VCaP (cell line): Measurements from ENCODE around the gene NECAB2.

Source experiments
- H3K27ac ChIP-seq: fragments of 450-650 bp; 2 replicates; pipeline ENCODE4 v1.5.1; 2017
- TF ChIP-seq, protein P1 (sequence below): fragments of 450-650 bp; conservative IDR thresholded peaks from 2 replicates; pipeline ENCODE4 v1.5.1; 2017; ENCODE audit warnings: mild to moderate bottlenecking, moderate library complexity

The NECAB2 gene

DNA sequence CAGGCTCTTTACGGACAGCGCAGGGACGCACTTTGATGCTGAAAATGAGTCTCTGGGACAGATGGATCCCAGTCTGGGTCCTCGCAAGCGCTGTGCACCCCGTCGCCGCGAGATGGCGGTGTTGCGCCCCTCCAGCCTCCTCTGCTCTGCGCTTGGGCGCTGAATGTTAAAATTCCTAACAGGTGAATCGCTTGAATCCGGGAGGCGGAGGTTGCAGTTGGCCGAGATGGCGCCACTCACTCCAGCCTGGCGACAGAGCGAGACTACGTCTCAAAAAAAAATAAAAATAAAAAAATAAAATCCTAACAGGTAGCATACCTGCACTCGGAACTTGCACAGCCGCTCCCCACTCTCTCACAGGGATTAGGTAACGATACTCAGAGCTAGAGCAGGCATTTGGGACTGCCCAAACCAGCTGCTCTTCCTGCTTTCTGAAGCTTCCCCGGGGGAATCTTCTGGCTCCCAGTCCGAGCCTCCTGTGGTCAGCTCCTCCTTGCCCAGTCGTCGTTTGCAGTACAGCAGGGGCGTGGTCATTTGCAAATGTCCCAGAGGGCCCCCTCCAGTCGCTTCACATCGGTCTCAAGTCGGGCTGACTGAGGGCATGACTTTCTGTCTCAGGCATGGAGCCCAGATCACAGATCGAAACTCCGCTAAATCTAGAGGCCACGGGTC lies 41.2 kb upstream of the NECAB2 start:
- H3K27ac ChIP-seq: peak overlapping the region; percentile 72
- TF ChIP-seq, protein P1, sequence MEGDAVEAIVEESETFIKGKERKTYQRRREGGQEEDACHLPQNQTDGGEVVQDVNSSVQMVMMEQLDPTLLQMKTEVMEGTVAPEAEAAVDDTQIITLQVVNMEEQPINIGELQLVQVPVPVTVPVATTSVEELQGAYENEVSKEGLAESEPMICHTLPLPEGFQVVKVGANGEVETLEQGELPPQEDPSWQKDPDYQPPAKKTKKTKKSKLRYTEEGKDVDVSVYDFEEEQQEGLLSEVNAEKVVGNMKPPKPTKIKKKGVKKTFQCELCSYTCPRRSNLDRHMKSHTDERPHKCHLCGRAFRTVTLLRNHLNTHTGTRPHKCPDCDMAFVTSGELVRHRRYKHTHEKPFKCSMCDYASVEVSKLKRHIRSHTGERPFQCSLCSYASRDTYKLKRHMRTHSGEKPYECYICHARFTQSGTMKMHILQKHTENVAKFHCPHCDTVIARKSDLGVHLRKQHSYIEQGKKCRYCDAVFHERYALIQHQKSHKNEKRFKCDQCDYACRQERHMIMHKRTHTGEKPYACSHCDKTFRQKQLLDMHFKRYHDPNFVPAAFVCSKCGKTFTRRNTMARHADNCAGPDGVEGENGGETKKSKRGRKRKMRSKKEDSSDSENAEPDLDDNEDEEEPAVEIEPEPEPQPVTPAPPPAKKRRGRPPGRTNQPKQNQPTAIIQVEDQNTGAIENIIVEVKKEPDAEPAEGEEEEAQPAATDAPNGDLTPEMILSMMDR: peak; percentile 95

DNA sequence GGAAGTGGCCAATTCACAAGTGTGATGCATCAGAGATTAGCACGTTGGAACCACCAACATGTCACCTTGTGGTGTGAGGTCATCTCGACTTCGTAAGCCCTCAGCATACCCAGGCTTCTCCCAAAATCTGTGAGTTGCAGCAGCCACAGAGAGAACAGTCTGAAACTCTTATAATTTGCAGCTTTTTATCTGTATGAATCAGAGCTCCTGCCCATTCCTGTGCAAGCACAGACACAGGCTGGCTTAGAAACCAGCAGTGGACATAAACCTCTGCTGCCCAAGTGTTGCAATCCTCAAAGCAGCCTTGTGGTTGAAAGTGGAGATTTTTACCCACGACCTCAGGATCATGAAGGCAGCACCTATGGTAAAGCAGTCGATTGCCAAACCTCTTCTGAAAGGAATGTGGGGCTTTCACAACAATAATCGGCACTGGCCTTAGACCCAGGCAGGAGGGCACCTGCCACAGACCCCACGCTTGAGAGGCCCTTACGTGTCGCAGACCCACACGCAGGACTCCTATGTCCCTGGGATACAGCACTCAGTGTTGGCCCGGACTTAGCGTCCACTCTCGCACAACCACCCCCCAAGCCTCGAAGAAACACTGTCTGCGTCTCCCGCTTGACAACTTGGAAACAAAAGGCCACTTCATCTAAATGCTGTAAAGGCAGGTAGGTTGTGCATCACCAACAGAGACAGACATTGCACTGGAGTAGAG lies 39.5 kb upstream of the NECAB2 start:
- H3K27ac ChIP-seq: no peak overlapping the region
- TF ChIP-seq, protein P1: no peak

DNA sequence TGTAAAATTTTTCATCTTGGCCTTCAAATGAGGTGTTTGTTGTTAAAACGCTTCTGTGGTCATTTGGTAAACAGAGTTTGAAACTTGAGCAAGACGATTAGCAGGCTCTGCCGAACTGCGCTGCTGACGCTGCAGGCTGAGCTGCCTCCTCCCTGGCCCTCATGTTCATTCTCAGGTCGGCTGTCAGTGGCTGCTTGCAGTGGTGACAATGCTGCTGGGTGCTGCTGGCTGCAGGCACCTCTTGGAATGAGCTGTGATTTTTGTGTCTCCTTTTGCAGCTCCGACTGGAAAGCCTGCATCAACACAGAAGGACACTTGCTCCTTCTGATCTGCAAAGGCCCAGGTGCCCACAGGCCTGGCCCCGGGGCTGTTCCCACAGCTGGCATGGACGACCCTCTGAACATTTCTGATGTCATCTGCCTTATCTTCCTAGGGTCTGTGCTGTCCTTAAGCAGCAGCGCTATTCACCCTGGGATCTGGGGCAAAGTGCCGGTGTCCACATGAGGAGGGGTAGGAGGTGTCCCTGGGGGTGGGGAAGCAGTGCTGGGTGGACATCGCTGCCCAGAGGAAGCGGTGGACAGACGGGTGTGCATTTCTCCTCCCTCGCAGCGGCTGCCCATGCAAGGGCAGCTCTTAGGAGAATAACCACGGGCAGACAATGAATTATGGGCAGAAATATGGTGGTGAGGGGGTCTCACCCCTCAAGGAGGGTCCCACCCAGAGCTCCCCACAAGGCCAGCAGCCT lies 38.1 kb upstream of the NECAB2 start:
- TF ChIP-seq, protein P1: no peak
- H3K27ac ChIP-seq: no peak overlapping the region

DNA sequence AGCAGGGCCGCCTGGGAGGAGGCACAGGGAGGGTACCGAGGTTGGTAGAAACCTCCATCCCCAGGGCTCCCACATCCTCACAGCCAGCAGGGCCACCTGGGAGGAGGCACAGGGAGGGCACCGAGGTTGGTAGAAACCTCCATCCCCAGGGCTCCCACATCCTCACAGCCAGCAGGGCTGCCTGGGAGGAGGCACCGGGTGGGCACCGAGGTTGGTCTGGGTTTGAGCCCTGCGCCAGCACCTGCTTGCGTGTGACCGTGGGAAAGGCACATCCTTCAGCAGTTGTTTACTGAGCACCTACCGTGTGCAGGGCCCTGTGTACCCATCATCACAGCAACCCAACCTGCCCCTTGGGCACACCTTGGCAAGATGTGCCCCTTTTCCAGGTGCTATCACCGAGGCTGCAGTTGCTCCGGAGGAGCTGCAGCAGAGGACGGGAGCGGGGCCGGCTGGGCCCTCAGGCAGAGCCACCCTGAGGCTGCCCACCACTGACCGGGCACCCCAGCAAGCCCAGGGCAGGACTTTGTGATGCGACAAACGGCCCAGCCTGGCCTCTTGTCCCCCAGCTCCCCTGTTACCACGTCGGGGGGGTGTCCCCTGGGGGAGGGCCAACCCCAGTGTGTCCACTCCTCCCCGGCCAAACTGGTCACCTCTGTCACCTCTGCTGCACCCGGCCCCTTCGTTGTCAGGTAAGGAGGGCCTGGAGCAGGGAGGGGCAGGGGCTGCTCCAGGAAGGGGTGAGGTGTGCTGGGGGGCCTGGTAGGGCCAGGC lies 37.1 kb upstream of the NECAB2 start:
- TF ChIP-seq, protein P1: no peak
- no peak overlapping the region for H3K27ac ChIP-seq

DNA sequence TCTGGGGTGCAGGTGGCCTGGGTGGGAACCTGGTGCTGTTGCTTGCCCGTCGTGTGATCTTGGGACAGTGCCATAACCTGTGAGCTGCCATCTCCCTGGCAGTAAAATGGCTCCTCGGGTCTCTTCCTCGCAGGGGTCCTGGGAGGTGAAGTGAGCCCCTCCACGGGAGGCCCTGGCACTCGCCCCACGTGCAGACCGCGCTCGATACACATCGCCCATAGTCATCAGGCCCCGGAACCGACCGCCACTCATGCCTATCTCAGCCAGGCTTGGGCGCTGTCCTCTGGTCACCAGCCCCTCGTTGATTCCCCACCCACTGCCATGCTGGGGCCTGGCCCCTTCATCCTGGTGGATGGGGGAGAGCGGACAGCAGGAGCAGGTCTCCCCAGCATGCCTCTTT lies 36.5 kb upstream of the NECAB2 start:
- no peak overlapping the region for H3K27ac ChIP-seq
- TF ChIP-seq, protein P1: no peak

DNA sequence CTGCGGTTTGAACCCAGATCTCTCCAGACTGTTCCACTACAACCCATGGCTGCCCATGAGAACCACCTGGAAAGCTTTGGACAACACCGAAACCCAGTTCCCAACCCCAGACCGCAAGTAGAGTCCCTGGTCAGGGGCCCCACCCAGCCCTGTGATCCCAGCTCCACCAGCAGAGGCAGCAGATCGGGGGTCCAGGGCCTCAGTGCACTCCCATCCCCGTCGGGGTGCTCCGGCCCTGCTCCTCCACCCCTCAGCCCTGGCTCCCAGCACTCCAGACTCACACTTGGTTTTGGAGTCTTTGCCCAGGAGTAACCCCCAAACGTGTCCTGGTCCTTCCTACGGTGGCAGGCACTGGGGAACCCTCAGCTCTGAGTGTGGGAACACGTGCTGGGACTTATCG lies 35.7 kb upstream of the NECAB2 start:
- TF ChIP-seq, protein P1: no peak
- H3K27ac ChIP-seq: no peak overlapping the region
